Measurements from ENCODE around the gene PDAP1.

GRCh38 chr7:99362801-99363200 is 45.6 kb downstream of the PDAP1 start:
- no peak for TF ChIP-seq EZH2 (IDR thresholded peaks at IDR 0.05; ENCODE audit: low read length)
- TF ChIP-seq CTCF (optimal IDR thresholded peaks at IDR 0.05 in 1 of 3, IDR thresholded peaks at IDR 0.05 in 1 of 3, conservative IDR thresholded peaks at IDR 0.05 in 1 of 3; ENCODE audit: extremely low read depth in 1 of 3, insufficient read depth in 2 of 3, low read length in 3 of 3), result no peak
